ENCODE results near the gene GPR84.

Gene GPR84

DNA sequence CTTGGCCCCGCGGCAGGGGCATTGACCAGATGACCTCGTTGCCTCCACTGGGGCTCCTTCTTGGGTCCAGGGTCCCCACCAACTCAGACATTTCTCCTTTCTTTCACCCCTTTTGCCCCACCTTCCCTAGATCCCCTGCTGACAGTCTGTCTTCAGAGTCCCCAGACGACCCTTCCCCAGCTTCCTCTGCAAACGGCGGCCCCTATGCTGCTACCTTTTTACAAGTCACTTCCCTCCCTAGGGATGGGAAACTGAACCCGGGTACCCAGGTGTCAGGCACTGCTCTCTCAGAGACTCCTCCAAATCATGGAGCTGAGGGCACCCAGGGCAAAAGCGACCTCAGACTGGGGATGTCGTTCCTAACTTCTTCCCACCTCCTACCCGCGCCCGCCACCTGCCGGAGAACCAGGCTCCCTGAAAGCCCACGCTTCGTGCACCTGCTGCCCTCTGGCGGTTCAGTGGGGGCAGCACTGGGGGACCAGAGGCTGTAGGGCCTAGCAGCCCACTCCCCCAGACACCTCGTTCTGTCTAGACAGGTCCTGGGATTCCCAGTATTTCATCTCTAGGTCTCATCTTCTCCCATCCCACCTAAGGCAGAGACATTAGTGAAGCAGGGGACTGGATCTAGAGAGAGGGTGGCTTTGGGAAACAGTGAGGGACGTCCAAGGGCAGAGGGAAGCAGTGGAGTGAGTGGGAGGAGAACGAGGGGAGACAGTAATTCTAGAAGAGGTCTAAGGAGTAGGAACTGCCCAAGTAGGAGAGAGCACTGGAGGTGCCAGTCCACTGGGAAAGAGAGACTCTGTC lies 15.3 kb upstream of the GPR84 start:
- H3K27ac ChIP-seq: peak overlapping the region; percentile 57
- TF ChIP-seq ZFX (IDR thresholded peaks at IDR 0.05): no peak
- TF ChIP-seq, protein P1, sequence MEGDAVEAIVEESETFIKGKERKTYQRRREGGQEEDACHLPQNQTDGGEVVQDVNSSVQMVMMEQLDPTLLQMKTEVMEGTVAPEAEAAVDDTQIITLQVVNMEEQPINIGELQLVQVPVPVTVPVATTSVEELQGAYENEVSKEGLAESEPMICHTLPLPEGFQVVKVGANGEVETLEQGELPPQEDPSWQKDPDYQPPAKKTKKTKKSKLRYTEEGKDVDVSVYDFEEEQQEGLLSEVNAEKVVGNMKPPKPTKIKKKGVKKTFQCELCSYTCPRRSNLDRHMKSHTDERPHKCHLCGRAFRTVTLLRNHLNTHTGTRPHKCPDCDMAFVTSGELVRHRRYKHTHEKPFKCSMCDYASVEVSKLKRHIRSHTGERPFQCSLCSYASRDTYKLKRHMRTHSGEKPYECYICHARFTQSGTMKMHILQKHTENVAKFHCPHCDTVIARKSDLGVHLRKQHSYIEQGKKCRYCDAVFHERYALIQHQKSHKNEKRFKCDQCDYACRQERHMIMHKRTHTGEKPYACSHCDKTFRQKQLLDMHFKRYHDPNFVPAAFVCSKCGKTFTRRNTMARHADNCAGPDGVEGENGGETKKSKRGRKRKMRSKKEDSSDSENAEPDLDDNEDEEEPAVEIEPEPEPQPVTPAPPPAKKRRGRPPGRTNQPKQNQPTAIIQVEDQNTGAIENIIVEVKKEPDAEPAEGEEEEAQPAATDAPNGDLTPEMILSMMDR (conservative IDR thresholded peaks at IDR 0.05): peak; percentile 100

DNA sequence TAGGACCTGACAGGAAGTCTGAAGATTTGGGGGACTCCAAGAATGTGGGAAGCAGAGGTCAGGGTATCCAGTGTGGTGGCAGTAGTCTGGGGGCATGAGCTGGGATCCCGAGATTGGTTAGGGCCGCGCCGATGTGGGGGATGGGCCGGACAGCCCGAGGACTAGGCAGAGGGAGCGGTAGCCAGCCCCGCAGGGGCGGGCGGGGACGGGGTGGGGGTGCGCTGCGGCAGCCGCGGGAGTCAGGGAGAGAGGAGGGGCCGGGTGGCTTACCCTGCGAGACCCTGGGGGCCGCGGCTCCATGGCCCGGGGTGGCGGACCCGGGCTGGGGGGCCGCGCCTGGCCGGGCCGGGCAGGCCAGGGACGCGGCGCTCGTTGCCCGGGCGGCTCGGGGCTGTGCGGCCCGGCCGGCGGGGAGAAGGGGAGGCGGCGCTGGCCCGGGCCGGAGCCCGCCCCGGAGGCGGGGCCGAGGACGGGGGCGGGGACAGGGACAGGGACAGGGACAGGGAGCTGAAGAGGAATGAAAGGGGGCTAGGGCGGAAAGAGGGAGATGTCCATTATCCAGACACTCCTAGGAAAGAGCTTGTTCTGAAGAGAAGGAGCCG lies 14.6 kb upstream of the GPR84 start:
- H3K27ac ChIP-seq: peak overlapping the region; percentile 57
- TF ChIP-seq ZFX (IDR thresholded peaks at IDR 0.05): 0 out of 2 replicates have a peak, but pooled peaks have one; percentile 27
- TF ChIP-seq, protein P1 (conservative IDR thresholded peaks at IDR 0.05): no peak

DNA sequence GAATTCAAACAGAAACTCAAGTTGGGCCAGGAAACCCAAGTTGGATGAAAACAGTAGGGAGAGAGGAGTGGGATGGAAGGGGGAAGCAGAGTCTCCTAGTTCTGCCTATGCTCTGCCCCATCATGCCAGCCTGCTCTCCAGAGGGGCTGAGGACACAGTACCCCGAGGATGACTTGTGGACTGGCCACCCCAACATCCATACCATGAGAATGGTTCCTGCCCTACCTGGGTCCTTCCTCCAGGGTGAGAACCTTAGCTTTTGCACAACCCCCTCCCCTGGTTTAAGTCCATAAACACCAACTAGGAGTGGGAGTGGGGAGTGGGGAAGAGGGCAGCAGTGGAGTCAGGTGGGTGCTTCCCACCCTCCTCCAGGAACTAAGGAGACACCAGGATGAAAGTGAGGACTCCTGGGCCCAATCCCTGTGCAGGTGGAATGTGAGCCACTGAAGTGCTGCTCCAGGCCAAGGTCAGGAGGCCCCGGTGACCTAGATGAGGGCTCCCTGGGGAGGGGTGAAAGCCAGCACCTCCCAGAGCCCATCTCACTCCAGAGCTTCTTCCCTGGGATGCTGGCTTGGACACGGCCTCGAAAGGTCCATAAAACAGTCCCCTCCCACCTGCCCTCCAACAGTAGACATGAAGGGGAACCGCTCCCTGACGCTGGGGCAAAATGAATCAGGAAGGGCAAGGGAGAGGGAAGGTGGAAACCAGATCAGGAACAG lies 13.7 kb upstream of the GPR84 start:
- no peak overlapping the region for H3K27ac ChIP-seq
- TF ChIP-seq, protein P1 (conservative IDR thresholded peaks at IDR 0.05): no peak
- TF ChIP-seq ZFX (IDR thresholded peaks at IDR 0.05): no peak

DNA sequence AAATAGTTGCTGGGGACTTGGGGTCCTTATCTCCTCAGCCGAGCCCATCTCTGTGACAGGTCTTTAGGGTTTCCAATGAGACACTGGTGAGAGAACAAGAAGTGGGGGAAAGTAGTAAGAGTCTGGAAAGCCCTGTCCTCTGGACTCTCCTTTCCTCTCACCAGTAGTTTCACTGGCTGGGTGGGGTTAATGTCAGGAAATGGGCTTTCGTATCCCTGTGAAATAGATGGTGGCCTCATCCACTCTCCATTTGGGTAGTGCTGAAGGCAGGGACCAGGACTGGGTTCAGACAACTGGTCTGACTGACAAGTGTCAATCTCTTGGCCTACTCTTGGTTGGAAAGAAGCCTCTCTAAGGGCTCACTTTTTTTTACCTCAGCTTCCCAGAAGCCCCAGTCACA lies 12.7 kb upstream of the GPR84 start:
- H3K27ac ChIP-seq: no peak overlapping the region
- TF ChIP-seq ZFX (IDR thresholded peaks at IDR 0.05): no peak
- TF ChIP-seq, protein P1 (conservative IDR thresholded peaks at IDR 0.05): no peak

DNA sequence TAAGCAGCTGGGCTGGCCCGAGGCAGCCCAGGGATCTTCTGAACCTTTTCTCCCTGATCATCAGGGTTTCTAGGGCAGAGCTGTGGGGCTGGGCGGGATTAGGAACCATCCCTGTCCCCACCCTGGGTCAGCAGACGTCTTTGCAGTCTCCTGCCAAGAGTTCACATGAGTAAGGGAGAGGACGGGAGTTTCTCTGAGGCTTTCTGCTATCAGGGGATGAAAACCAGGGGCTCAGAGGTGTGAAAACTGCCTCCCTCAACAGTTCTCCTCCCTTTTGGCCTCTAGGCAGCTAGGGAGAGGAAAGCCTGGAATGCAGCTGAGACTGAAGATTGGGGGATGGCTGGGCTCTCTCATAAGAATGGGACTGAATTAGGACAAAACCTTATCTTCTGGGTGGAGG lies 12.3 kb upstream of the GPR84 start:
- no peak overlapping the region for H3K27ac ChIP-seq
- TF ChIP-seq, protein P1 (conservative IDR thresholded peaks at IDR 0.05): no peak
- no peak for TF ChIP-seq ZFX (IDR thresholded peaks at IDR 0.05)

DNA sequence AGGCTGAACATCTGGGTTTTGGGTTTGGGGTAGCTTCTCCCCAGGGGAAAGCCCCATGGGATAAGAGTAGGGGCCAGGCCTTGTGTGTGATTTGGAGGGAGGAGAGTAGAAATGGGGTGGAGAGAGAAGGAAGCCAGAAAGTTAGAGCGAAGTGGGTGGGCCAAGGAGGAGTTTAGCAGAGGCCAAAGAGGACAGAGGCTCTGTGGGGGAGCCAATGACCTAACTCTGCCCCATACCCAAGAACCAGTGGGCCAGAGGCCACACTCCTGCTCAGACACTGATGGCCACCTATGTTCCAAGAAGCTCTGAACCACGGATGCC lies 10.9 kb upstream of the GPR84 start:
- no peak overlapping the region for H3K27ac ChIP-seq
- TF ChIP-seq, protein P1 (conservative IDR thresholded peaks at IDR 0.05): no peak
- TF ChIP-seq ZFX (IDR thresholded peaks at IDR 0.05): no peak
